Breast epithelium (tissue), 4 donors: ENCODE measurements around the gene RREB1. TPM values are rescaled to one million over a fixed set of nuclear protein-coding genes. Genes with fewer than 3 reads are reported as not detected.

Experiments used
- DNase-seq, 2 donors: peaks; one replicate each; pipeline ENCODE4 v3.0.0-alpha.2; 2019; ENCODE audit warnings: low spot score in 2 of 2
- H3K27ac ChIP-seq, 2 donors: fragments of 200-600 bp; sonication (generic) in 1 of 2; one replicate each; pipeline ENCODE4 v1.5.1; 2016 to 2019; ENCODE audit warnings: mild to moderate bottlenecking in 1 of 2
- H3K27me3 ChIP-seq, 2 donors: fragments of 200-600 bp; sonication (generic) in 1 of 2; one replicate each; pipeline versions ENCODE4 v1.5.1 to v1.6.0; 2017 to 2019; ENCODE audit warnings: control low read depth in 1 of 2, mild to moderate bottlenecking in 1 of 2
- H3K36me3 ChIP-seq: fragments of 200-600 bp; one replicate; pipeline ENCODE4 v1.5.1; 2019
- H3K4me1 ChIP-seq, 2 donors: fragments of 200-600 bp; sonication (generic); one replicate each; pipeline ENCODE4 v1.5.1; 2016 to 2019; ENCODE audit warnings: control low read depth in 1 of 2
- H3K4me3 ChIP-seq, 3 donors: fragments of 200-600 bp; sonication (generic); 1 replicate in 2 of 3; 2 replicates in 1 of 3; pipeline ENCODE4 v1.5.1; 2016 to 2019; ENCODE audit warnings: mild to moderate bottlenecking in 3 of 3, moderate library complexity in 2 of 3
- H3K9me3 ChIP-seq, 2 donors: fragments of 200-600 bp; sonication (generic) in 1 of 2; one replicate each; pipeline ENCODE4 v1.5.1; 2016 to 2019; ENCODE audit warnings: control low read depth in 1 of 2
- CTCF ChIP-seq, 3 donors: fragments of 450-650 bp; IDR thresholded peaks; one replicate each; pipeline ENCODE4 v1.5.1; 2016 to 2017; ENCODE audit warnings: antibody characterized with exemption in 3 of 3, mild to moderate bottlenecking in 3 of 3, moderate library complexity in 3 of 3
- POLR2A ChIP-seq: fragments of 450-650 bp; IDR thresholded peaks from one replicate; pipeline ENCODE4 v1.6.1; 2016; ENCODE audit warnings: antibody characterized with exemption, mild to moderate bottlenecking, moderate library complexity
- POLR2AphosphoS5 ChIP-seq, 3 donors: sonication (generic); formaldehyde crosslinking; IDR thresholded peaks; one replicate each; pipeline ENCODE4 v1.6.1; 2017; ENCODE audit warnings: antibody characterized with exemption in 3 of 3
- intact Hi-C: fragments of 100-400 bp; cut with DNase I; formaldehyde crosslinking; loops from one replicate; pipeline ENCODE4 v1.15.1; 2023; ENCODE audit warnings: low total_unique reads
- total RNA-seq, 3 donors: library from RNA; depleted of rRNA; stranded (reverse); fragments of >200 nt; gene quantifications; one replicate each; pipeline ENCODE4 v1.1.0, GENCODE V29; 2016

Gene RREB1
- total RNA-seq, 3 donors from 2014 or later = 36.0 to 39.8 (median 39.7) TPM

GRCh38 chr6:7267466-7268091, 159.8 kb downstream of the RREB1 start:
- intact Hi-C loops = no loop called here
- no peaks in the 10 kb centered on the region for H3K9me3 ChIP-seq
- peak overlapping the region; percentile 23 to 45 for H3K27ac ChIP-seq
- no peaks in the 10 kb centered on the region for H3K4me1 ChIP-seq
- H3K4me3 ChIP-seq = no peak overlapping the region
- DNase-seq = peak; percentile 72 to 89
- H3K36me3 ChIP-seq = no peaks in the 10 kb centered on the region
- no peaks in the 10 kb centered on the region for H3K27me3 ChIP-seq
- TF ChIP-seq POLR2A (no peak), POLR2AphosphoS5 (IDR thresholded peaks at IDR 0.05) (no peak), CTCF (IDR thresholded peaks at IDR 0.05) (no peak)

- H3K36me3 ChIP-seq = no peaks in the 10 kb centered on the region
- intact Hi-C loops = no loop called here
- no peak overlapping the region for H3K4me3 ChIP-seq
- no peaks in the 10 kb centered on the region for H3K9me3 ChIP-seq
- DNase-seq = no peak
- peak overlapping the region in 1 of 2 donors; percentile 45 for H3K27ac ChIP-seq
- H3K4me1 ChIP-seq = no peaks in the 10 kb centered on the region
- no peaks in the 10 kb centered on the region for H3K27me3 ChIP-seq
- TF ChIP-seq POLR2AphosphoS5 (IDR thresholded peaks at IDR 0.05) (no peak), CTCF (IDR thresholded peaks at IDR 0.05) (no peak), POLR2A (no peak)
Observed at GRCh38 chr6:7268362-7268761, 160.6 kb downstream of the RREB1 start.

- DNase-seq = no peak
- intact Hi-C loops = no loop called here
Observed at GRCh38 chr6:7268816-7269555, 161.2 kb downstream of the RREB1 start.

GRCh38 chr6:7269816-7270215, 162.1 kb downstream of the RREB1 start:
- Histone ChIP-seq H3K4me3 (no peak overlapping the region), H3K36me3 (no peaks in the 10 kb centered on the region), H3K27me3 (no peaks in the 10 kb centered on the region), H3K9me3 (no peaks in the 10 kb centered on the region), H3K4me1 (no peaks in the 10 kb centered on the region), H3K27ac (no peak overlapping the region)
- TF ChIP-seq POLR2AphosphoS5 (IDR thresholded peaks at IDR 0.05) (no peak), CTCF (IDR thresholded peaks at IDR 0.05) (no peak), POLR2A (no peak)
- no peak for DNase-seq
- intact Hi-C loops = no loop called here

More at GRCh38 chr6:7268816-7269555, 161.2 kb downstream of the RREB1 start:
- Histone ChIP-seq H3K27me3 (no peaks in the 10 kb centered on the region), H3K4me3 (no peak overlapping the region), H3K9me3 (no peaks in the 10 kb centered on the region), H3K36me3 (no peaks in the 10 kb centered on the region), H3K4me1 (no peaks in the 10 kb centered on the region), H3K27ac (no peak overlapping the region)
- TF ChIP-seq POLR2A = no peak

GRCh38 chr6:7270320-7271204, 162.8 kb downstream of the RREB1 start:
- intact Hi-C loops = no loop called here
- H3K4me1 ChIP-seq = no peaks in the 10 kb centered on the region
- no peak overlapping the region for H3K27ac ChIP-seq
- H3K4me3 ChIP-seq = no peak overlapping the region
- H3K27me3 ChIP-seq = no peaks in the 10 kb centered on the region
- DNase-seq = no peak
- TF ChIP-seq POLR2A (no peak), CTCF (IDR thresholded peaks at IDR 0.05) (no peak), POLR2AphosphoS5 (IDR thresholded peaks at IDR 0.05) (no peak)
- no peaks in the 10 kb centered on the region for H3K9me3 ChIP-seq
- H3K36me3 ChIP-seq = no peaks in the 10 kb centered on the region
